Fibroblast of upper back skin (primary cell): ENCODE data around the gene IL10.

ENCODE experiments used
- DNase-seq: peaks from one replicate; pipeline ENCODE4 v3.0.0-alpha.2; 2013

The IL10 gene

DNA sequence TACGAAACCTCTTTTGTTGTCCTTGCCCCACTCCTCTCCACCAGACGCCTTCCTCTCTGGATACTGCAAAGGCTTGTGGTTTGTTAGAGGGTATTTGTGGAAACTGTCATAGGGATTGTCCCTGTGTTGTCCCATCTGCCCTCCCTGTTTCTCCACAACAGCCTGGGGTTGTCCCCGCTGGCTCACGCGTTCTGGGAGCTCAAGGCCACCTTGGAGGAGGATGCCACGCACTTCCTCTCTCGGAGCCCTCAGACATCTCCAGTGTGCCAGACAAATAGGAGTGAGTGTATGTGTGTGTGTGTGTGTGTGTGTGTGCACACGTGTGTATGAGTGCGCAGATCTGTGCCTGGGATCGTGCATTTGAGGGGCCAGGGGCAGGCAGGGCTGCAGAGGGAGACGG, 39.3 kb downstream of the IL10 start:
- DNase-seq, result no peak

DNA sequence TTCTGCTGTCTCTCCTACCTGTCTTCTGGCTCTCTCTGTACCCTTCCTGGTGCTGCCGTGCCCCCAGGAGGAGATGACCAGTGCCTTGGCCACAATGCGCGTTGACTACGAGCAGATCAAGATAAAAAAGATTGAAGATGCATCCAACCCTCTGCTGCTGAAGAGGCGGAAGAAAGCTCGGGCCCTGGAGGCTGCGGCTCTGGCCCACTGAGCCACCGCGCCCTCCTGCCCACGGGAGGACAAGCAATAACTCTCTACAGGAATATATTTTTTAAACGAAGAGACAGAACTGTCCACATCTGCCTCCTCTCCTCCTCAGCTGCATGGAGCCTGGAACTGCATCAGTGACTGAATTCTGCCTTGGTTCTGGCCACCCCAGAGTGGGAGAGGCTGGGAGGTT, 39.8 kb downstream of the IL10 start:
- DNase-seq, result no peak

DNA sequence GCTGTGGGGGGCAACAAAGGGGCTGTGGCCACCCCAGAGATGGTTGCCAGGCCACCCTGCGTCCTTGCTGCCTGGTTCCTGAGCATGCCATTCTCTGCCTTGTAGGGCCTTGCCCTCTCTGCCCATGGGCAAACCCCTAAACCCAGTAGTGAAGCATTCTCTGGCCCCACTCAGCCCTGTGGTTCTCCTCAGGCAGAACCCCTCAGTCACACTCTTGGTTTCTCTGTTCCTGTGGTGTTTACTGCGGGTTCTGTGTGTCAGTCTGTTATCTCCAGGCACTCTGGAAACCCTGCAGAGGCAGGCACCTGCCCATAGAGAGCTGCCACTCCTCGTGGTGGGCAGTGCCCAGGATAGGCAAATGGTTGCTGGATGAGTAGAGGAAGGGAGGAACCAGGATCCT, 42.8 kb downstream of the IL10 start:
- DNase-seq, result no peak

DNA sequence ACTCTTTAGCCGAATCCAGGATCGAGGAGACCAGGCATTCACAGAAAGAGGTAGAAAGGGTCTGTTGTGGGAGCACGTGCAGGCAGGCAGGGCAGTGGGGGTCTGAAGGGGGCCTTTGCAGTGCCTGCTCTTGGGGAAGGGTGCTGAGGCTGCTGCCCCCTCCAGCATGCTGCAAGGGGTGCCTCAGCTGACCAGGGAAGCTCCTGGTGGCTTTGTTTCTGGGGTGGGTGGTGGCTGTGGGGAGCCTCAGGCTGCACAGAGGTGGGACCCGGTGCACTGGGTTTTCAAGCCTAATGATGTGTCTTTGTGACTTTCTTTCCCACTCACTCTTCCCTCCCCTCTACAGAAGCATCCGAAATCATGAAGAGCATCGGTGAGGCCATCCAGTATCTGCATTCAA, 43.2 kb downstream of the IL10 start:
- no peak for DNase-seq

DNA sequence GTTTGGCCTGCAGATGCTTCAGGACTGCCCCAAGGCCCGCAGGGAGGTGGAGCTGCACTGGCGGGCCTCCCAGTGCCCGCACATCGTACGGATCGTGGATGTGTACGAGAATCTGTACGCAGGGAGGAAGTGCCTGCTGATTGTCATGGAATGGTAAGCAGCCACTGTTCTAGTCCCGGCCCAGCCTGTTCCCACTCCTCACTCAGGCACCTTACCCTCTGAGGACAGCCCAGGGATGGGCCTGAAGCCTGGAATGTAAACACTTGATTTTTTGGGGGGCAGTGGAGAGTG, 43.7 kb downstream of the IL10 start:
- no peak for DNase-seq

DNA sequence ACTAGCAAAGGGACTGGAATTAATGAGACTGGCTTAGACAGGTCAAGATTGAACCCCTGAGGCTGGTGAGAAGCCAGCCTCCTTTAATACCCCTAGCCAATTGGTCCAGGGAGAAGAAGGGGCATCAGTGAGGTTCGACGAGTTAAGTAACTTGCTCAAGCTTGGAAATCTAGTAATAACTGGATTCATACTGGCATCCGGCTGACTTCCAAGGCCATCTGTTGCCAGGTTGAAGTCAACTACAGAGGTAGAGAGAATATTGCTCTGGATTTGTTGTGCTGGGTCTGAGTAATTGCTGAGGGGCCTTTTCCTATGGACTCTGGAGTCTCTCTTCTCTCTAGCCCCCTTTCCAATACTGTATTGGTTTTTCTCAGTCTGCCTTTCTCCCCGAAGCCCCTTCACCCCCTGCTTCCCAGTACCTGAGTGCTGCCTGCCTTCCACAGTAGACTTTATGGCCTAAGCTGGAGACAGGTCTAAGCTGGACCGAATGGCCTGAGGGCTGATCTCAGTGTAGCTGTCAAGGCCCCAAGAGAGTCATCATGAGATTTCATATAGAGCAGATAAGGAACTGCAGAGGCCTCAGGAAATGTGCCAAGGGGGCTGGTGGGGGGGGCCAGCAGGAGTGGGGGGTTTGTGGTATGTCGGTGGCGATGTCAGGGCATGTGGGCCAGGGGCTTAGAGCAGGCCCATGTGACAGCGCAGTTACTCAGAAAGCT, 44.2 kb downstream of the IL10 start:
- DNase-seq, result no peak

DNA sequence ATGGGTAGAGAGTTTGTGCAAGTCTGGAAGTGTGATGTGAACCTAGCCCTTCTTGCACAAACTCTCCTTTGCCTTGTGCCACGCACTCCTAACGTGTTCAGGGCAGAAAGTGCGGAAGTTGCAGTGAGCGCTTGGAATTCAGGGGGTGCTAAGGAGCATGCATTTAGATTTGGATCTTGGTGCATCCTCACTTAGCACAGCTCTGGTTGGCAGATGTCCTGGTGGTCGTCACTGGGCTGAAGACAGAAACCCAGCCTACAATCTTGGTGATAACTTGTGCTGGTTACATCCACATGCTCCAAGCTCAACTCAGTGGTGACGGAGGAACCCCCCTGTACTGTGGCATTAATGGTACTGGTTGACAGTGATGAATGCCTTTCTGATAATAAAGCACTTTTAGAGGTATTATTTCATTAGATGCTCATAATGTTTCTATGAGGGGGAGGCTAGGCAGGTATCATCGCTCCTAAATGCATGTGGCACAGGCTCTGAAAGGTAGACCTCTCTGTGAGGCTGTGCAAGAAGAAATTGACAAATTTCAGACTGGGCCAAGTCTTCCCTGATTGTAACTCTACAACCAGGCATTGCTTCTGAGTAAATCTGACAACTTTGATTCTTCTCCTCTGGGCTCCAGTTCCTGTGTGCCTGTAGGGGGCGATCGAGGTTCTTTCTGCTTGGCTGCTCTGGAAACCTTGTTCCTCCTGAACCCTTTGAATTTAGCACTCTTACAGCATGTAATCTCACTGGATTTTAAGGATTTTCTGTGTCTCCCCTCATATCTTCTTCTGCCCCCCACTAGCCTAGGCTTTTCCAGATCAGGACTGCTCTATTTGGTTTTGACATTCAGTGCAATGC, 47.0 kb downstream of the IL10 start:
- peak; percentile 45 for DNase-seq

DNA sequence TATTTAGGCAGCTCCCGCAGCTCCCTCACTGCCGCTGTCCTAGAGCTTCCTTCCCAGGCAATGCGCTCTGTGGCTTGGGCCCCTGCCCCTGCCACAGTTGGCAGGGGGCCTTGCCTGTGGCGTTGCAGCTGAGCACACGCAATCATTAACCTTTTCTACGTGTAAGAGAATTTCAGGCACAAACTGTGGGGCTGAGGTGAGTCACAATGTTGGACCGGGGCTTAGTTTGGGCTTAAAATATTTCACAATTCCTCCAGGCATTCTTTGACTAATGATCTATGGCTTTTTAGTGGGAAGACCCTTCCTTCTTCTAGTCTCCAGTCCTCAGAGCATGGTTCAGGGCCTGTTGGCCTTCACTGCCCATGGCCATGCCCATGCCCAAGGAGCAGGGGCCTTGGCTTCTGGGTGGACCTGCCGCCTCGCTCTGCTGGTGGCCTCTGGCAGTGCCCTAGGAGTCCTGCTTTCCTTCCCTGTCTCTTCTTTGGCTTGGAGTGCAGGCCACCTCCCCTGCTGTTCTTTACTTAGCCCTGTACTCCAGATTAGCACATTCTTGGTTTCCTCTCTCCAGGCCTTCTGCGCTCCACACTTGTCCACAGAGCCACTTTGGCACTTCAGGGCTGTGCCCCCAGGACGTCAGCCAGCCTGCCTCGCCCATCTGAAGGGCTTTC, 48.4 kb downstream of the IL10 start:
- DNase-seq, result peak; percentile 85

DNA sequence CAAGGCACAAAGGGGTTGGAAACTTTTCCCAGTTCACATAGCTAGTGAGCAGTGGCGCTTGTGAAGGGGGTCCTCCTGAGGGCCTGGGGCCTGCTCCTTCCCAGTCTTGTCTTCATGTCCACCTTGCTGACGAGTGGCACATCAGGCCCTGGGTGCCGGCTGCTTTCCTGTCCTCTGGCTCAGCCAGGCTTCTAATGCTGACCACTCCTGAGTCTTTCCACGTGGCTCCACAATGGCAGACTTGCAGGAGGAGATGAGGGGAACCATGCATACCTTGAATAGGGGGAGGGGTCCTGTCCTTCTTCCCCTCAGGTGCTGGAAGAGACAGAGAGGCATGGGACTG, 48.9 kb downstream of the IL10 start:
- DNase-seq, result no peak

DNA sequence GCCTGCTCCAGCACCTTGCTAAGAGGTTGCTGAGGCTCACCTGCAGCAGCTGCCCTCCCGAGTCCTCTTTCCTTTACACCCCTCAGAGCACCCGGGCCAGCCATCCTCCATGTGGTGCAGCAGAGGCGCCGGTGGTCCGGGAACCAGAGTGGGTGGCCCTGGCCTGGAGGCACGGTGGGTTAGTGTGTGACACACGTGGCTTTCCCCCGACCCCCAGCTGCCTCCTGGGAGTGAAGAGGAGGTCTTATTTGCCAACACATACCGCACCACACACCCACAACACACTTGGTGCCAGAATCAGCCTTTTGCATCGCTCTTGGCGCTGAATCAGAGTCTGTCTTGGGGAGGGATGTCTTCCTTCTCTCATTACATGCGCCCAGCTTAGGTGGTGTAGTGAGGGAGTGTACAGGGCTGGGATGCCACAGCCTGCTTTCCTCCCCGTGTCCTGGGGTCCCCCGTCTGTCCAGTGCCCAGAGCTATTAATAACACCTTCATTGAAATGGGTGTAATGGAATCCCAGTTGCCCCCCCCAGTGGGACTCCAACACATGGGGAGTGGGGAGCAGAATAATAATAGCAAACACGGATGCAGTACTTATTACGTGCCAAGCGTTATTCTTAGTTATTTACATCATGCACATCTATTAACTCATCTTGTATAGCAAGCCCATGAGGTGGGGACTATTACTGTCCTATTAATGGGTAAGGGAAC, 49.4 kb downstream of the IL10 start:
- peak; percentile 41 for DNase-seq

DNA sequence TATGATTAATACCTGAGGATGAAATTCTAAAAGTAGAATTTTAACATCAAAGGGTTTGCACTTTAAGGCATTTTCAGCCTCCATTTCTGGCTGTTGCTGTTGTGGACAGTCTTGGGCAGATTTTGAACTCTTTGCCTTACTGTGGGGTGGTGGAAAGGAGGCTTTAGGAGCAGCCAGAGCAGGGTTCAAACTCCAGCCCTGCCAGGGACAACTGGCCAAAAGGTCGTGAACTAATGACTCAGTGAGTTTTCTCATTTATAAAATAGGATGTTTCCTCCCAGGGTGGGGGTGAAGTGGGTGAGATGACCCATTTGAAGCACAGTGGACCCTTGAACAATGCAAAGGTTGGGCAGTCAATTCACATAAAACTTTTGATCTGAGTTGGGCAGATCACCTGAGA, 50.8 kb downstream of the IL10 start:
- DNase-seq, result no peak

- DNase-seq, result no peak
Measured at GRCh38 chr1:206719169-206719839, 53.0 kb downstream of the IL10 start.

- no peak for DNase-seq
Measured at GRCh38 chr1:206717674-206717989, 54.7 kb downstream of the IL10 start.
